Mesodermal cell (in vitro differentiated cells): Measurements from ENCODE around the gene RPL26.
A peak's percentile ranks its signal among the peaks of the same experiment; 100 is the strongest.
"Not testable (repeated sequence)": the region's sequence is repeated elsewhere in the genome, so short reads cannot be mapped to it uniquely, and the experiment has no call there.

Experiments
- H3K27ac ChIP-seq: 2 replicates; pipeline ENCODE4 v1.7.0; 2013; ENCODE audit warnings: mild to moderate bottlenecking, low read depth, low read length, moderate library complexity; ENCODE audit not compliant: severe bottlenecking
- H3K36me3 ChIP-seq: 2 replicates; pipeline ENCODE4 v1.7.1; 2013; ENCODE audit warnings: mild to moderate bottlenecking, low read length, moderate library complexity; ENCODE audit not compliant: control insufficient read depth, insufficient read depth
- H3K4me1 ChIP-seq: one replicate; pipeline ENCODE4 v1.7.1; 2013; ENCODE audit warnings: mild to moderate bottlenecking, low read length; ENCODE audit not compliant: insufficient read depth, control insufficient read depth, poor library complexity, severe bottlenecking
- H3K4me3 ChIP-seq: 2 replicates; pipeline ENCODE4 v1.7.0; 2013; ENCODE audit warnings: low read length, control low read depth, mild to moderate bottlenecking; ENCODE audit not compliant: insufficient read depth, poor library complexity, severe bottlenecking; ENCODE audit errors: extremely low read depth
- H3K9me3 ChIP-seq: 2 replicates; pipeline ENCODE4 v1.7.1; 2013; ENCODE audit warnings: mild to moderate bottlenecking, low read length, moderate library complexity; ENCODE audit not compliant: control insufficient read depth
- WGBS, 2 experiments: methylation state at CpG; one replicate each; pipeline ENCODE4 v1.1.5; 2013; ENCODE audit warnings: missing lambda C conversion rate in 2 of 2; ENCODE audit not compliant: insufficient coverage in 2 of 2; 5-methylcytosine and 5-hydroxymethylcytosine counted together

The RPL26 gene

GRCh38 chr17:8380049-8380448 is 2.9 kb downstream of the RPL26 start:
- peaks cover 64% of the 10 kb centered on the region for H3K36me3 ChIP-seq
- peaks cover 24% of the 10 kb centered on the region for H3K4me1 ChIP-seq
- no peaks in the 10 kb centered on the region for H3K9me3 ChIP-seq
- H3K4me3 ChIP-seq: peak overlapping the region; percentile 63
- 86 to 100% methylated on average over 1 to 2 of the region's 3 CpGs for WGBS, 2 experiments
- H3K27ac ChIP-seq: no peak overlapping the region

GRCh38 chr17:8378117-8378516 is 4.9 kb downstream of the RPL26 start:
- peaks cover 21% of the 10 kb centered on the region for H3K4me1 ChIP-seq
- H3K27ac ChIP-seq: peak overlapping the region; percentile 88
- not testable (repeated sequence) for H3K9me3 ChIP-seq, H3K4me3 ChIP-seq
- WGBS, 2 experiments: 94 to 95% methylated on average over 5 to 6 of the region's 8 CpGs
- peaks cover 64% of the 10 kb centered on the region for H3K36me3 ChIP-seq

DNA sequence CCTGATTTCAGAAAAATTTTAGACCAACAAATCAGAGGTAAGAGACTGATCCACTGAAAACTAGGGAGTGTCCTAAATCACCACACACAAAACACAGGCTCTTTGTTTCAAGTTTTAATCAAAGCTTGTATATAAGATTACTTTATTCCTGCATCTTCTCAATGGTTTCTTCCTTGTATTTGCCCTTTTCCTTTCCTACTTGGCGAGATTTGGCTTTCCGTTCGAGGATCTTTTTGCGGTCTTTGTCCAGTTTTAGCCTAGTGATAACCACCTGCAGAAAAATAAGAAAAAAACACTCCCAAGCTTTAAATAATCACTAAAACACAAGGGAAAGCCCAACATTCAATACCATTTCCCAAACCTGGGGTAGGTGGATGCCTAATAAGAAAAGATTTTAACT is 5.6 kb downstream of the RPL26 start:
- WGBS, 2 experiments: 100% methylated on average over 3 of the region's 4 CpGs
- H3K4me1 ChIP-seq: peaks cover 21% of the 10 kb centered on the region
- H3K36me3 ChIP-seq: peaks cover 67% of the 10 kb centered on the region
- H3K9me3 ChIP-seq: no peaks in the 10 kb centered on the region
- H3K4me3 ChIP-seq: no peak overlapping the region
- H3K27ac ChIP-seq: peak overlapping the region; percentile 88

DNA sequence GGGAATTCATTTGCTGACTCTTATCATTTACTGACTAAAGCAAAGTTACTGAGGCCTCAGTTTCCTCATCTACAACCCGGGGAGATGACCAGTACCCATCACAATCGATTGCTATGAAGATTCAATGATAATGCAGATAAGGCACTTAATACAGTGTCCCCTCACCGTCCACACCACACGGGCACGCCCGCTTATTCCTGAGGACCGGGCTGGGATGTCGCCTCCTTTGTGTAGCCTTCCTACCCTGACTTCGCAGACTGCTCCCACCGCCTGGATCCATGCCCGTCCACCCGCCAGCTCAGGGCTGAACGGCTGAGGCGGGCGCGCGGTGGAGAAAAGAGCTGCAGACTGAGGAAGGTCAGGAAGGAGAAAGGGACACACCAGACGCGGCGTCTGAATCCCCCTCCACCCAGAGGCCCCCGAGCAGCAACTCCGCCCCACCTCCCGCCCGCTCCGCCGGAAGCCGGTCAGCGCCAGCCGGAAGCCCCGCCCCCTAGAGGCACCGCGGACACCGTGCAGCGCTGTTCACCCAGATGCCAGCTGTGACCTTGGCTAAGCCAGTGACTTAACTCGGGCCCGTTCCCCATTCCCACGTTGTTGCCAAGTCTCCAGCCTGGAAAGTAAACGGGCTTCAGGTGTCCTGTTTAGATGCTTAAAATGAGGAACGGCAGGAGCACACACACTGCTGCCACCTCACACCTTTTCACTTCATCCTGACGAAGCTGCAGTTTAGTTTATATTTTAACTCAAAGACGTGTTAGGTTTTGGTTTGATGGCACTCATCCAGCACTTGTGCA is 6.5 kb downstream of the RPL26 start, which contains the start of gene KRABD2:
KRABD2 (minus strand) TSS at position 434 of the 797 bp plus-strand sequence.
- Histone ChIP-seq H3K9me3 (no peaks in the 10 kb centered on the region), H3K27ac (peak within 1 kb of the TSS; percentile 88), H3K4me3 (peak within 1 kb of the TSS; percentile 58), H3K36me3 (peaks cover 62% of the 10 kb centered on the region), H3K4me1 (peaks cover 18% of the 10 kb centered on the region)
- WGBS, 2 experiments: 20 to 22% methylated on average over 23 to 25 of the region's 41 CpGs

DNA sequence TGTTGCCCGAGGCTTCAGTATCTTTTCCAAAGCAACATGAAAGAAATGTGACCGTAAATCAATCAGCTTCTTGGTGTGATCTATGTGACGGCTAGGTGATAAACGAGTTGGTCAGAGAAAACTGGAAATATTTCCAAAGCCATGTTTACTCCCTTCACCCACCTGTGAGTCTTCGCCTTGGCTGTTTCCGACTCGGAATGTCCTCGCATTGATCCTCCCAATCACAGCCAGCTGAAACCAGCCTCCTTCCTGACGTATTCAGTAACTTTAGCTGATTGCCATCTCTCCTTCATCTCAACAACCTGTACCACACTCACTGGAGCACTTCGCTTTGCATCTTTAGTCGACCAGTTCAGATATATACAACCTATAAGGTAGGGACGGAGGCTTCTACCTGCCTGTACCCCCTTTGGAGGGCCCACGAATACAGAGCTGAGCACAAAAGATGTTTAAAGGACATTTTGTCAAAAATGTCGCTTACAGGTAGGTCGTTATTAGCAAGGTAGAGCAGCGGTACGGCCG is 7.2 kb downstream of the RPL26 start:
- Histone ChIP-seq H3K27ac (peak overlapping the region; percentile 88), H3K4me1 (peaks cover 12% of the 10 kb centered on the region), H3K4me3 (peak overlapping the region; percentile 58), H3K9me3 (no peaks in the 10 kb centered on the region), H3K36me3 (peaks cover 59% of the 10 kb centered on the region)
- 89 to 92% methylated on average over 14 to 18 of the region's 18 CpGs for WGBS, 2 experiments

DNA sequence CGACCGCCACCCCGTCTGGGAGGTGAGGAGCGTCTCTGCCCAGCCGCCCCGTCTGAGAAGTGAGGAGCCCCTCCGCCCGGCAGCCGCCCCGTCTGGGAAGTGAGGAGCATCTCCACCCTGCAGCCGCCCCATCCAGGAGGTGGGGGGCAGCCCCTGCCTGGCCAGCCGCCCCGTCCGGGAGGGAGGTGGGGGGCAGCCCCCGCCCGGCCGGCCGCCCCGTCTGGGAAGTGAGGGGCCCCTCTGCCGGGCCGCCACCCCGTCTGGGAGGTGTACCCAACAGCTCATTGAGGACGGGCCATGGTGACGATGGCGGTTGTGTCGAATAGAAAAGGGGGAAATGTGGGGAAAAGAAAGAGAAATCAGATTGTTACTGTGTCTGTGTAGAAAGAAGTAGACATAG is 9.1 kb downstream of the RPL26 start:
- not testable (repeated sequence) for H3K9me3 ChIP-seq, H3K4me3 ChIP-seq, H3K27ac ChIP-seq, H3K4me1 ChIP-seq
- peaks cover 54% of the 10 kb centered on the region for H3K36me3 ChIP-seq
- 93 to 98% methylated on average over 17 to 19 of the region's 26 CpGs for WGBS, 2 experiments

- H3K36me3 ChIP-seq: peaks cover 46% of the 10 kb centered on the region
- WGBS, 2 experiments: 96 to 97% methylated on average over 5 of the region's 7 CpGs
- no peak overlapping the region for H3K27ac ChIP-seq
Observed at GRCh38 chr17:8372422-8372821, 10.6 kb downstream of the RPL26 start.

GRCh38 chr17:8371786-8372185 is 11.2 kb downstream of the RPL26 start:
- Histone ChIP-seq H3K4me1 (peaks cover 4% of the 10 kb centered on the region), H3K27ac (no peak overlapping the region), H3K36me3 (peaks cover 41% of the 10 kb centered on the region), H3K9me3 (no peaks in the 10 kb centered on the region), H3K4me3 (no peak overlapping the region)
- 93 to 96% methylated on average over 3 to 4 of the region's 4 CpGs for WGBS, 2 experiments

More at GRCh38 chr17:8372422-8372821, 10.6 kb downstream of the RPL26 start:
- H3K4me3 ChIP-seq: no peak overlapping the region
- no peaks in the 10 kb centered on the region for H3K9me3 ChIP-seq
- peaks cover 4% of the 10 kb centered on the region for H3K4me1 ChIP-seq

GRCh38 chr17:8369944-8370343 is 13.0 kb downstream of the RPL26 start:
- H3K27ac ChIP-seq: no peak overlapping the region
- H3K9me3 ChIP-seq: no peaks in the 10 kb centered on the region
- peaks cover 11% of the 10 kb centered on the region for H3K4me1 ChIP-seq
- no peak overlapping the region for H3K4me3 ChIP-seq
- H3K36me3 ChIP-seq: peaks cover 28% of the 10 kb centered on the region
- WGBS, 2 experiments: 87 to 98% methylated on average over 5 of the region's 8 CpGs

DNA sequence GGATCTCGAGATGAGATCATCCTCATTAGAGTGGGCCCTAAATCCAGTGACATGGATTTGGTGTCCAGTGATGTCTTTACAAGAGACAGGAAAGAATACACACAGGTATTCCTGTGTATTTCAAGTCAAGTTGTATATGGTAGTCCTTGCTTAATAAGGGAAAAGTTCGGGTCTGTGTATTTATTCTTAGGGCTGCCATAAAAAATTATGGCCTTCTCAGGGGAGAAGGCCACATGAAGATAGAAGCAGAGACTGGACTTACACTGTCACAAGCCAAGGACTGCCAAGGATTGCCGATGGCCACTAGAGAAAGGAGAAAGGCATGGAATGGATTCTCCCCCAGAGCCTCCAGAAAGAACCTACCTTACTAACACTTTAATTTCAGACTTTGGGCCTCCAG is 14.8 kb downstream of the RPL26 start:
- Histone ChIP-seq H3K36me3 (peaks cover 28% of the 10 kb centered on the region), H3K4me1 (peaks cover 11% of the 10 kb centered on the region), H3K4me3 (no peak overlapping the region), H3K9me3 (no peaks in the 10 kb centered on the region), H3K27ac (no peak overlapping the region)
- 93 to 97% methylated on average over 2 of the region's 3 CpGs for WGBS, 2 experiments

GRCh38 chr17:8366231-8366630 is 16.8 kb downstream of the RPL26 start:
- H3K4me1 ChIP-seq: peaks cover 13% of the 10 kb centered on the region
- 88% methylated on average over 1 of the region's 2 CpGs; no CpG with 5 or more reads in 1 of the 2 experiments for WGBS, 2 experiments
- H3K9me3 ChIP-seq: no peaks in the 10 kb centered on the region
- peaks cover 23% of the 10 kb centered on the region for H3K36me3 ChIP-seq
- H3K27ac ChIP-seq: no peak overlapping the region
- no peak overlapping the region for H3K4me3 ChIP-seq
